H1 (cell line): Measurements from ENCODE around the gene SLC2A5.

Source experiments
- ATF3 ChIP-seq: IDR thresholded peaks from 2 replicates; pipeline ENCODE4 v1.6.1; 2011; ENCODE audit warnings: low read depth, mild to moderate bottlenecking, low read length; ENCODE audit not compliant: insufficient read depth
- BACH1 ChIP-seq: IDR thresholded peaks from 2 replicates; pipeline ENCODE4 v1.6.1; 2012; ENCODE audit warnings: low read length, improper control_type of control experiment
- CTCF ChIP-seq, 3 experiments: IDR thresholded peaks; 1 replicate in 2 of 3; 2 replicates in 1 of 3; pipeline versions ENCODE4 v1.5.1 to v1.6.1; 2011; ENCODE audit warnings: low read length in 3 of 3, mild to moderate bottlenecking in 3 of 3, inconsistent platforms in 2 of 3, low read depth in 1 of 3, moderate library complexity in 1 of 3; ENCODE audit not compliant: insufficient read depth in 1 of 3; ENCODE audit errors: control extremely low read depth in 1 of 3
- HDAC2 ChIP-seq, 2 experiments: fragments of 300-600 bp in 1 of 2; sonication (generic) in 1 of 2; IDR thresholded peaks; 2 replicates each; pipeline ENCODE4 v1.6.1; 2011 to 2012; ENCODE audit warnings: low read depth in 2 of 2, low read length in 2 of 2, mild to moderate bottlenecking in 2 of 2, moderate library complexity in 2 of 2, borderline replicate concordance in 1 of 2, inconsistent platforms in 1 of 2
- PHF8 ChIP-seq: fragments of 200-600 bp; sonication (generic); conservative IDR thresholded peaks from 2 replicates; pipeline ENCODE4 v1.7.1; 2012; ENCODE audit warnings: low read depth, mild to moderate bottlenecking, inconsistent platforms, low read length, moderate library complexity
- POLR2A ChIP-seq, 2 experiments: IDR thresholded peaks; 1 replicate in 1 of 2; 2 replicates in 1 of 2; pipeline ENCODE4 v1.6.1; 2011; ENCODE audit warnings: low read depth in 2 of 2, low read length in 2 of 2, mild to moderate bottlenecking in 2 of 2; ENCODE audit errors: control extremely low read depth in 1 of 2
- SAP30 ChIP-seq: fragments of 300-600 bp; sonication (generic); IDR thresholded peaks from 2 replicates; pipeline ENCODE4 v1.7.1; 2012; ENCODE audit warnings: low read length, moderate library complexity, mild to moderate bottlenecking, inconsistent platforms; ENCODE audit not compliant: insufficient read depth, insufficient replicate concordance
- SIN3A ChIP-seq, 2 experiments: IDR thresholded peaks in 1 of 2; conservative IDR thresholded peaks in 1 of 2; 2 replicates each; pipeline ENCODE4 v1.6.1; 2011 to 2012; ENCODE audit warnings: low read length in 2 of 2, improper control_type of control experiment in 1 of 2, low read depth in 1 of 2, mild to moderate bottlenecking in 1 of 2
- SP4 ChIP-seq: IDR thresholded peaks from 2 replicates; pipeline ENCODE4 v1.6.1; 2012; ENCODE audit warnings: low read length, inconsistent platforms
- USF2 ChIP-seq: IDR thresholded peaks from 2 replicates; pipeline ENCODE4 v1.6.1; 2011; ENCODE audit warnings: low read length, improper control_type of control experiment
- ZNF274 ChIP-seq: IDR thresholded peaks from 2 replicates; pipeline ENCODE4 v1.7.0; 2012; ENCODE audit warnings: low read length, borderline replicate concordance; ENCODE audit errors: extremely low read depth

- TF ChIP-seq HDAC2 (IDR thresholded peaks at IDR 0.05; ENCODE audit: borderline replicate concordance in 1 of 2, low read depth in 2 of 2, low read length in 2 of 2), result no peak
- no peak for TF ChIP-seq PHF8
- no peak for TF ChIP-seq ZNF274
- TF ChIP-seq POLR2A (IDR thresholded peaks at IDR 0.05; ENCODE audit: control extremely low read depth in 1 of 2, low read depth in 2 of 2, low read length in 2 of 2), result no peak
- TF ChIP-seq SAP30, result no peak
- TF ChIP-seq CTCF (IDR thresholded peaks at IDR 0.05; ENCODE audit: control extremely low read depth in 1 of 3, insufficient read depth in 1 of 3, low read depth in 1 of 3, low read length in 3 of 3), result no peak
- no peak for TF ChIP-seq SP4
- TF ChIP-seq SIN3A (conservative IDR thresholded peaks at IDR 0.05 in 1 of 2, IDR thresholded peaks at IDR 0.05 in 1 of 2; ENCODE audit: low read depth in 1 of 2, low read length in 2 of 2), result no peak
- no peak for TF ChIP-seq ATF3
- TF ChIP-seq USF2, result no peak
- TF ChIP-seq BACH1, result no peak
Observed at GRCh38 chr1:9035226-9035625, 34.2 kb downstream of the SLC2A5 start.
